ENCODE data around the gene GPRC5C. TPM values are rescaled to one million over a fixed set of nuclear protein-coding genes. Genes with fewer than 3 reads are reported as not detected.
A peak's percentile ranks its signal among the peaks of the same experiment; 100 is the strongest.

GPRC5C gene
- total RNA-seq, 1 donor from 2014 or later: 29.1 TPM

DNA sequence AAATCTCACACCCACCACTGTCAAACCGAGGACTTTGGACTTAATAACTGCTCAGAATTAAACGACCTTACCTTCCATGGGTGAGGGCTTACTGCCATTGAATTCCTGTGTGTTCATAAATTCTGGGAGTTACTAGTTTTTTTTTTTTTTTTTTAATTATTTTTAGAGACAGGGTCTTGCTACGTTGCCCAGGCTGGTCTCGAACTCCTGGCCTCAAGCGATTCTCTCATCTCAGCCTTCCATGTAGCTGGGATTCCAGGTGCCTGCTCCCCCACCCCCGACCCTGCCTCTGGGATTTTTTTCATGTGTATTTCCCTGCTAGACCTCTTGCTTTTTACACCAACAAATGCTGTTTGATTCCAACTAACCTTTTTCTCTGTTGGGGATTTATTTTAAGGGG lies 19.7 kb downstream of the GPRC5C start:
- peaks cover 43 to 71% of the 10 kb centered on the region in 2 donors for H3K4me1 ChIP-seq
- no peak for DNase-seq (ENCODE audit: low spot score in 2 of 2)
- H3K9me3 ChIP-seq: no peaks in the 10 kb centered on the region
- H3K27me3 ChIP-seq: no peaks in the 10 kb centered on the region
- peak overlapping the region; percentile 94 to 98 for H3K27ac ChIP-seq
- intact Hi-C loops (cut with DNase I): loop anchor here (5.0 to 10.0 kb wide), 2 partner anchors 296 to 807 kb away; partner anchors contain the start of genes NHERF1 and SDK2
- H3K36me3 ChIP-seq: no peaks in the 10 kb centered on the region
- H3K4me3 ChIP-seq: no peak overlapping the region
- TF ChIP-seq, protein P1, sequence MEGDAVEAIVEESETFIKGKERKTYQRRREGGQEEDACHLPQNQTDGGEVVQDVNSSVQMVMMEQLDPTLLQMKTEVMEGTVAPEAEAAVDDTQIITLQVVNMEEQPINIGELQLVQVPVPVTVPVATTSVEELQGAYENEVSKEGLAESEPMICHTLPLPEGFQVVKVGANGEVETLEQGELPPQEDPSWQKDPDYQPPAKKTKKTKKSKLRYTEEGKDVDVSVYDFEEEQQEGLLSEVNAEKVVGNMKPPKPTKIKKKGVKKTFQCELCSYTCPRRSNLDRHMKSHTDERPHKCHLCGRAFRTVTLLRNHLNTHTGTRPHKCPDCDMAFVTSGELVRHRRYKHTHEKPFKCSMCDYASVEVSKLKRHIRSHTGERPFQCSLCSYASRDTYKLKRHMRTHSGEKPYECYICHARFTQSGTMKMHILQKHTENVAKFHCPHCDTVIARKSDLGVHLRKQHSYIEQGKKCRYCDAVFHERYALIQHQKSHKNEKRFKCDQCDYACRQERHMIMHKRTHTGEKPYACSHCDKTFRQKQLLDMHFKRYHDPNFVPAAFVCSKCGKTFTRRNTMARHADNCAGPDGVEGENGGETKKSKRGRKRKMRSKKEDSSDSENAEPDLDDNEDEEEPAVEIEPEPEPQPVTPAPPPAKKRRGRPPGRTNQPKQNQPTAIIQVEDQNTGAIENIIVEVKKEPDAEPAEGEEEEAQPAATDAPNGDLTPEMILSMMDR (IDR thresholded peaks at IDR 0.05): no peak

DNA sequence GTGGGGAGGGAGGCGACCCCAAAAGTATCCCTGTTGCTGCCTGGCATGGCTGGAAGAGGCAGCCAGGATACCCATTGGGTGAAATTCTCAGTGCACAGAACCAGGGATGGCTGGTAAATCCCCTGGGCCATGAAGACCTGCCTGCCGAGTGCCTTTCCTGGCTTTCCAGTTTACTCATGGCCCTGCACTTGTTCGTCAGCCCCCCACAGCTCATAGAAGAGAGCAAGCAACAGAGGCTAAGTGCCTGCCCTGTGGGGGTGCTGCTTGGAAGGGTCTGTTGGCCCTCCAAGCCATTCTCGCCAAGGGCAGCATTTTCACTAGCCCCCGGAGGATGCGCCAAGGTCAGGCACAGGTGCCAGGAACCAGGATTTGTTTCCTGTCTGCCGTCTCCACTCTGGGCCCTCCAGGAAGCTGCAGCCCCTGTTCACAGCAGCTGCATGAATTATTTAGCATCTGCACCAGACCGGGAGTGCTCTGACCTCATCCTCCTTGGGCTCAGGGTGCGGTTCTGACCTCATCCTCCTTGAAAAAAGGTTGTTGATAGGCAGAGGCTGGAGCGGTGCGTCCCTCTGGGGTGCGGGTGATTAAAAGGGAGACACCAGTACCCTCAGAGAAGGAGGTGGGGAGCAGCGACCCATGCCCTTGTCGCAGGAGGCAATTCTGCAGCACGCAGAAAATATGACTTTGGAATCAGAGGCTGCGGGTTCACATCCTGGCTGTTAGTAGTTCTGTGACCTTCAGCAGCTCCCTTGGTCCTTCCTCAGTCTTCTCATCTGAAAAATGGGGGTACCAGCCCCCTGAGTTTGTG lies 20.3 kb downstream of the GPRC5C start:
- Histone ChIP-seq H3K27ac (peak overlapping the region; percentile 94 to 98), H3K9me3 (no peaks in the 10 kb centered on the region), H3K4me1 (peaks cover 43 to 66% of the 10 kb centered on the region in 2 donors), H3K4me3 (no peak overlapping the region), H3K27me3 (no peaks in the 10 kb centered on the region), H3K36me3 (no peaks in the 10 kb centered on the region)
- TF ChIP-seq, protein P1 (IDR thresholded peaks at IDR 0.05): no peak
- DNase-seq (ENCODE audit: low spot score in 2 of 2): no peak
- intact Hi-C loops (cut with DNase I): loop anchor here (5.0 to 10.0 kb wide), 2 partner anchors 295 to 807 kb away; partner anchors contain the start of genes NHERF1 and SDK2

DNA sequence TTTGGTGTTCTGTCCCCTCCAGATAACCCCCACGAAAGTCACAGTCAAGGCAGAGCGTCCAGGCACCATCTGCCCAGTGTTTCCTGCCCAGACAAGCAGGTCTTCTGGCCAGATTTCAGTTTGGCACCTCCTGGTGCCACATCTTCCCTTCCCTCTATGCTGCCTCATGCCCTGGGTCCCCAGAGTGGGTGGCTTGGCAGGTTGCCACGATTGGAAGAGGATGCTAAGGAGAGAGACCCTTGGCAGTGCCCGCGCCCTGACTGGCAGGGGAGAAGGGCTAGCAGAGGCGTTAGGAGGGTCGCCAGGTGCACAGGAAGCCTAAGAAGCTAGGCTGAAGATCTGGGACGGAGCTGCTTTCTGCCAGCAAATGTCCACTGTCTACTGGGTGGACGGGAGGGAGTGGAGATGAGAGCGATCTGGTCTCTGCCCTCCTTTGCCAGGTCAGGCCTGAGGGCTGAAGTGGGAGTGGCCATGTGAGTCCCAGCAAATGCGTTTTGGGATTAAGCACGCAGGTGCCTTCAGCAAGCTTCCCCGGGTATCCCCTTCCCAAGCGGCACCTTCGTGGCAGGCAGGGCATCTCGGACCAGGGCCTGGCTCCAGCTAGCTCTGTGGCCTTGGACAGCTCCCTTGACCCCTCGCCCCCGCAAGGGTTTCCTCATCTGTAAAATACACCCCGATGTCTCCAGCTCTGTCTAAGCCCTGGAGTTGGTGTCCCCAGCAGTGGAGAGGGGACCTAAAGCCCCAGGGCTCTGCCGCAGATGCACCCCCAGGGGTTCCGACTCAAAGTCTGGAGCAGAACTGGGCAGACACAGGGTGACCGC lies 21.2 kb downstream of the GPRC5C start:
- TF ChIP-seq, protein P1 (IDR thresholded peaks at IDR 0.05): no peak
- intact Hi-C loops (cut with DNase I): loop anchor here (5.0 to 10.0 kb wide), 2 partner anchors 294 to 808 kb away; partner anchors contain the start of genes NHERF1 and SDK2
- H3K27me3 ChIP-seq: no peaks in the 10 kb centered on the region
- peaks cover 39 to 57% of the 10 kb centered on the region in 2 donors for H3K4me1 ChIP-seq
- DNase-seq (ENCODE audit: low spot score in 2 of 2): no peak
- H3K36me3 ChIP-seq: no peaks in the 10 kb centered on the region
- H3K4me3 ChIP-seq: peak overlapping the region; percentile 59 to 64
- peak overlapping the region; percentile 94 to 98 for H3K27ac ChIP-seq
- no peaks in the 10 kb centered on the region for H3K9me3 ChIP-seq

DNA sequence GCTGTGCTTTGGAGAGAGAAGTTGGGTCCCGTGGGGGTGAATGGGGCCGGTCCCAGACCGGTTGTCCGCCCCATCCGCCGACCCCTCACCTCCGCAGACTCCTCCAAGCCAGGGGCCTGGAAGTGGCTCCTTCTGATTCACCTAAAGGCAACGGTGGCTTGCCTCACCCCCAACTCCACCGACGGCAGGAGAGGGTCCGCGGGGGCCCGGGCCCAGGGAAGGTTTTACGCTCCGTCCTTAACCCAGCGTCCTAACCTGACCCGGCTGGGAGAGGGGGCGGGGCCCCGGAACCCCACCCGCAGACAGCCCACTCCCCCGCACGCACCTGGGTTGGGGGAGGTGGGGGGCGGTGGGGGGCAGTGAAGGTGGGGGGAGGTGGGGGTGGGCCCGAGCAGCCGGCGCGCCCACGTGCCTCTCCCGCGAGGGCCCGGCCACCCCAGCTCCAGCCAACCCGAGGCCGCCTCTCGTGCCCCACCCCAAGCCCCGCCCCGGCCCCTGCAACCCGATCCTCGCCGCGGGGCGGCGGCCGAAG lies 21.8 kb downstream of the GPRC5C start:
- TF ChIP-seq, protein P1 (IDR thresholded peaks at IDR 0.05): no peak
- H3K27me3 ChIP-seq: no peaks in the 10 kb centered on the region
- H3K4me1 ChIP-seq: peaks cover 32 to 51% of the 10 kb centered on the region in 2 donors
- H3K27ac ChIP-seq: peak overlapping the region; percentile 94 to 98
- intact Hi-C loops (cut with DNase I): loop anchor here (1.0 to 10.0 kb wide), 3 partner anchors 23 to 809 kb away; partner anchors contain the start of genes NHERF1 and SDK2
- no peaks in the 10 kb centered on the region for H3K9me3 ChIP-seq
- H3K36me3 ChIP-seq: no peaks in the 10 kb centered on the region
- peak overlapping the region; percentile 59 to 64 for H3K4me3 ChIP-seq
- DNase-seq (ENCODE audit: low spot score in 2 of 2): peak in 1 of 2 donors; percentile 73
